SU-DHL-6 (cell line): ENCODE data around the gene C20orf204.

Experiments
- H2AFZ ChIP-seq: fragments of 200-600 bp; sonication (generic); 2 replicates; pipeline ENCODE4 v1.6.1; 2014; ENCODE audit warnings: low read depth, mild to moderate bottlenecking, moderate library complexity, mixed read lengths, antibody characterized with exemption, low read length; ENCODE audit not compliant: severe bottlenecking
- H3F3A ChIP-seq: fragments of 200-600 bp; shearing (Covaris generic); 2 replicates; pipeline ENCODE4 v1.6.0; 2016; ENCODE audit warnings: antibody characterized with exemption, mild to moderate bottlenecking; ENCODE audit not compliant: insufficient read depth
- H3K27ac ChIP-seq: fragments of 200-600 bp; sonication (generic); 2 replicates; pipeline ENCODE4 v1.5.1; 2016; ENCODE audit warnings: low read depth, mild to moderate bottlenecking, low read length, moderate library complexity, mixed read lengths
- H3K27me3 ChIP-seq: fragments of 200-600 bp; sonication (generic), shearing (Covaris generic); 2 replicates; pipeline ENCODE4 v1.6.0; 2014; ENCODE audit warnings: mild to moderate bottlenecking, low read length
- H3K36me3 ChIP-seq: fragments of 200-600 bp; sonication (generic); 2 replicates; pipeline ENCODE4 v1.6.1; 2014; ENCODE audit warnings: mild to moderate bottlenecking, low read length, mixed read lengths
- H3K4me2 ChIP-seq: fragments of 300-600, 200-600 bp; shearing (Covaris generic), sonication (generic); 2 replicates; pipeline ENCODE4 v1.6.0; 2014; ENCODE audit warnings: low read length, low read depth, mild to moderate bottlenecking; ENCODE audit not compliant: poor library complexity, severe bottlenecking
- H3K4me3 ChIP-seq: fragments of 200-600 bp; sonication (generic); 2 replicates; pipeline ENCODE4 v1.5.1; 2014; ENCODE audit warnings: antibody characterized with exemption, low read length, mild to moderate bottlenecking, mixed read lengths; ENCODE audit not compliant: insufficient read depth, poor library complexity, severe bottlenecking
- H3K79me2 ChIP-seq: fragments of 200-600 bp; sonication (generic); 2 replicates; pipeline ENCODE4 v1.6.1; 2014; ENCODE audit warnings: mild to moderate bottlenecking, low read length, moderate library complexity; ENCODE audit not compliant: insufficient read depth
- H3K9ac ChIP-seq: fragments of 200-600 bp; sonication (generic); 2 replicates; pipeline ENCODE4 v1.7.0; 2014; ENCODE audit warnings: mild to moderate bottlenecking, low read length
- H3K9me2 ChIP-seq: fragments of 200-600 bp; sonication (generic); replicated peaks from 2 replicates; pipeline ENCODE4 v1.6.1; 2014; ENCODE audit warnings: low read length; ENCODE audit not compliant: insufficient read depth
- H3K9me3 ChIP-seq: fragments of 200-600 bp; sonication (generic); 2 replicates; pipeline ENCODE4 v1.6.1; 2014; ENCODE audit warnings: low read length, mixed read lengths; ENCODE audit not compliant: insufficient read depth
- H4K20me1 ChIP-seq: fragments of 200-600 bp; sonication (generic); 2 replicates; pipeline ENCODE4 v1.6.1; 2014; ENCODE audit warnings: low read depth, mild to moderate bottlenecking, antibody characterized with exemption, low read length, moderate library complexity, mixed read lengths
- EZH2phosphoT487 ChIP-seq: fragments of 200-600 bp; sonication (generic), shearing (Covaris generic); conservative IDR thresholded peaks from 2 replicates; pipeline ENCODE4 v1.6.1; 2018; ENCODE audit warnings: mild to moderate bottlenecking, antibody characterized with exemption, low read length, moderate library complexity, mixed read lengths
- TF ChIP-seq, protein P1 (sequence below): fragments of 200-600 bp; sonication (generic); IDR thresholded peaks from one replicate; pipeline ENCODE4 v1.5.1; 2017; ENCODE audit warnings: antibody characterized with exemption, mild to moderate bottlenecking, low read length, moderate library complexity; ENCODE audit not compliant: insufficient read depth, poor library complexity, severe bottlenecking

The C20orf204 gene

GRCh38 chr20:64065974-64066343, 30.0 kb downstream of the C20orf204 start:
- H3K27ac ChIP-seq = no peak overlapping the region

GRCh38 chr20:64067005-64067632, 31.1 kb downstream of the C20orf204 start:
- H4K20me1 ChIP-seq = no peaks in the 10 kb centered on the region
- no peaks in the 10 kb centered on the region for H3K79me2 ChIP-seq
- no peak overlapping the region for H3K9ac ChIP-seq
- H3K9me2 ChIP-seq = no peaks in the 10 kb centered on the region
- H3K27me3 ChIP-seq = no peaks in the 10 kb centered on the region
- H3K27ac ChIP-seq = no peak overlapping the region
- H3K9me3 ChIP-seq = no peaks in the 10 kb centered on the region
- no peak overlapping the region for H2AFZ ChIP-seq
- H3K4me3 ChIP-seq = no peak overlapping the region
- no peak for TF ChIP-seq EZH2phosphoT487
- TF ChIP-seq, protein P1, sequence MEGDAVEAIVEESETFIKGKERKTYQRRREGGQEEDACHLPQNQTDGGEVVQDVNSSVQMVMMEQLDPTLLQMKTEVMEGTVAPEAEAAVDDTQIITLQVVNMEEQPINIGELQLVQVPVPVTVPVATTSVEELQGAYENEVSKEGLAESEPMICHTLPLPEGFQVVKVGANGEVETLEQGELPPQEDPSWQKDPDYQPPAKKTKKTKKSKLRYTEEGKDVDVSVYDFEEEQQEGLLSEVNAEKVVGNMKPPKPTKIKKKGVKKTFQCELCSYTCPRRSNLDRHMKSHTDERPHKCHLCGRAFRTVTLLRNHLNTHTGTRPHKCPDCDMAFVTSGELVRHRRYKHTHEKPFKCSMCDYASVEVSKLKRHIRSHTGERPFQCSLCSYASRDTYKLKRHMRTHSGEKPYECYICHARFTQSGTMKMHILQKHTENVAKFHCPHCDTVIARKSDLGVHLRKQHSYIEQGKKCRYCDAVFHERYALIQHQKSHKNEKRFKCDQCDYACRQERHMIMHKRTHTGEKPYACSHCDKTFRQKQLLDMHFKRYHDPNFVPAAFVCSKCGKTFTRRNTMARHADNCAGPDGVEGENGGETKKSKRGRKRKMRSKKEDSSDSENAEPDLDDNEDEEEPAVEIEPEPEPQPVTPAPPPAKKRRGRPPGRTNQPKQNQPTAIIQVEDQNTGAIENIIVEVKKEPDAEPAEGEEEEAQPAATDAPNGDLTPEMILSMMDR = no peak
- no peak overlapping the region for H3K4me2 ChIP-seq
- no peaks in the 10 kb centered on the region for H3K36me3 ChIP-seq
- no peaks in the 10 kb centered on the region for H3F3A ChIP-seq

More at GRCh38 chr20:64065974-64066343, 30.0 kb downstream of the C20orf204 start:
- no peaks in the 10 kb centered on the region for H3K9me2 ChIP-seq
- no peaks in the 10 kb centered on the region for H3K27me3 ChIP-seq
- H3F3A ChIP-seq = no peaks in the 10 kb centered on the region
- no peak overlapping the region for H3K4me2 ChIP-seq
- H3K36me3 ChIP-seq = no peaks in the 10 kb centered on the region
- H3K9me3 ChIP-seq = no peaks in the 10 kb centered on the region
- H3K9ac ChIP-seq = no peak overlapping the region
- no peaks in the 10 kb centered on the region for H3K79me2 ChIP-seq
- no peak overlapping the region for H2AFZ ChIP-seq
- TF ChIP-seq, protein P1 = no peak
- TF ChIP-seq EZH2phosphoT487 = no peak
- no peaks in the 10 kb centered on the region for H4K20me1 ChIP-seq
- no peak overlapping the region for H3K4me3 ChIP-seq

DNA sequence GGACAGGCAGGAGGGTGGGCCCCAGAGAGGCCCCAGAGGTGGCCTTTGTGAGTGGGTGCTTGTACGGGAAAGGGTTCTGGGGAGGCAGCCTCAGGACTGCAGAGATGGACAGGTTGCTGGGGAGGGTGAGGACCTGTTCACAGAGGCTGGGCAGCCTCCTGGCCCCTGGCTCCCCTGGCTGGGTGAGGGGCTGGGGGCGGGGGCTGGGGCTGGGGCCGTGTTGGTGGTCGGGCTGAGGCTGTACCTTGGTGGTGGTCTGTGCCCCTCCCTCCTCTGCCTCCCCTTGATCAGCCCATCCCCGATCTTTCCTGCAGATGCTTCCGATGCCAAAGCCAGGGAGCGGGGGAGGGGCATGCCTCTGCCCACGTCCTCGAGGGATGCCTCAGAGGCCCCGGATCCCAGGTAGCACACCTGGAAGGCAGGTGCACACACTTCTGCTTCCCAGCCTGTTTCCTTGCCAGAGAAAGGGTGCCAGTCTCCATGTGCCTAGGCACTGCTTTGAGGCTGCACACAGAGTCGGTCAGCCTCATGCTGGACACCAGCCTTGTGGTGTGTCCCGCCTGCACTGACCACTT, 31.8 kb downstream of the C20orf204 start:
- Histone ChIP-seq H3K4me3 (no peak overlapping the region), H3K4me2 (no peak overlapping the region), H3K9me2 (no peaks in the 10 kb centered on the region), H3K36me3 (no peaks in the 10 kb centered on the region), H3K79me2 (no peaks in the 10 kb centered on the region), H2AFZ (no peak overlapping the region), H3K9ac (no peak overlapping the region), H3K9me3 (no peaks in the 10 kb centered on the region), H3K27me3 (no peaks in the 10 kb centered on the region), H4K20me1 (no peaks in the 10 kb centered on the region), H3F3A (no peaks in the 10 kb centered on the region), H3K27ac (no peak overlapping the region)
- TF ChIP-seq EZH2phosphoT487 = no peak
- TF ChIP-seq, protein P1 = no peak
